NCI-H510A (cell line): Measurements from ENCODE around the gene SMG5.
A peak's percentile ranks its signal among the peaks of the same experiment; 100 is the strongest.

Experiments
- DNase-seq: peaks from one replicate; lab custom pipeline; 2025; lab: John Stamatoyannopoulos, UW

The SMG5 gene

DNA sequence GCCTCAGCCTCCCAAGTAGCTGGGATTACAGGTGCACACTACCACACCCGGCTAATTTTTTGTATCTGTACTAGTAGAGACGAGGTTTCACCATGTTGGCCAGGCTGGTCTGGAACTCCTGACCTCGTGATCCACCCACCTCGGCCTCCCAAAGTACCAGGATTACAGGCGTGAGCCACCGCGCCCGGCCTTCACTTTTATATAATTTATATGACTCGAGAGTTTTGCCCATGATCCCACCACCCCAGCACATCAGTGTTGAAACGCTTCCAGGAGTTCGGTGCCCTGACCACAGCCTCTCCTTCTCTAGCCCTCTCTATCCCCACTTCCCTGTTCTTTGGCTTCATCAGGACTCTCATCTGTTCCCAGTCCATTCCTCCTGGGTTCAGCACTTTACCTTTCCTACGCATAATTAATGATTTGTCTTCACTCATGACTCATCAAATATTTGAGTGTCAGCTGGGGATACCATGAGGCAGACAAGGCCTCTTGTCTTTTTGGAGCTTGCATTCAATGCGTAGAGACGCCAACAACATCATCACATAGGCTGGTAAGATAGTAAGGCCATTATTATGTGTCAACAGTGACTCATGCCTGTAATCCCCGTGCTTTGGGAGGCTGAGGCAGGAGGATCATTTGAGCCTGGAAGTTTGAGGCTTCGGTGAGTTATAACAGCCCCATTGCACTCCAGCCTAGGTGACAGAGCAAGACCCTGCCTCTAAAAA, 68.4 kb downstream of the SMG5 start:
- no peak for DNase-seq

DNA sequence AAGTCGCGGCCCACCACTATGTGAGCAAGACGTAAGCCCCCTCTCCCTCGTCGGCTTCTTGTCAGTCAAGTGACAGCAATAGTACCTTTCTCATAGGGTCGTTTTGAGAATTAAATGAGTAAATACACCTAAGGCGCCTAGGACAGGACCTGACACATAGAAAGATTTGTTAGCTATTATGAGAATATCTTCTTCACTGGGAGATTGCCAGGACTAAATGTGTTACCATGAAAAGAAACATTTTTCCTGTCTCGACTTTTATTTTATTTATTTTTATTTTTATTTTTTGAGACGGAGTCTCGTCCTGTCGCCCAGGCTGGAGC, 69.0 kb downstream of the SMG5 start:
- no peak for DNase-seq

DNA sequence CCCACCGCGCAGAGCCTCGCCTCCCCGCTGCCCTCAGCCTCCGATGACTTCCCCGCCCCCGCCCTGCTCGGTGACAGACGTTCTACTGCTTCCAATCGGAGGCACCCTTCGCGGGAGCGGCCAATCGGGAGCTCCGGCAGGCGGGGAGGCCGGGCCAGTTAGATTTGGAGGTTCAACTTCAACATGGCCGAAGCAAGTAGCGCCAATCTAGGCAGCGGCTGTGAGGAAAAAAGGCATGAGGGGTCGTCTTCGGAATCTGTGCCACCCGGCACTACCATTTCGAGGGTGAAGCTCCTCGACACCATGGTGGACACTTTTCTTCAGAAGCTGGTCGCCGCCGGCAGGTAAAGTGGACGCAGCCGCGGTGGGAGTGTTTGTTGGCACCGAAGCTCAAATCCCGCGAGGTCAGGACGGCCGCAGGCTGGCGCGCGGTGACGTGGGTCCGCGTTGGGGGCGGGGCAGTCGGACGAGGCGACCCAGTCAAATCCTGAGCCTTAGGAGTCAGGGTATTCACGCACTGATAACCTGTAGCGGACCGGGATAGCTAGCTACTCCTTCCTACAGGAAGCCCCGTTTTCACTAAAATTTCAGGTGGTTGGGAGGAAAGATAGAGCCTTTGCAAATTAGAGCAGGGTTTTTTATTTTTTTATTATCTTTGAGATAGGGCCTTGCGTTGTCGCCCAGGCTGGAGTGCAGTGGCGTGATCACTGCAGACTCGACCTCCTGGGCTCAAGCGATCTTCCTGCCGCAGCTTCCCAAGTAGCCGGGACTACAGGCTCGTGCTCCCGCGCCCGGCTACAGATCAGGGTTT, 69.6 kb downstream of the SMG5 start, which contains the start of gene PMF1:
TSS of gene PMF1 (plus strand) at position 175 of the 811 bp plus-strand sequence. CDS start at position 184, 9 bp downstream.
- DNase-seq = peak; percentile 97

DNA sequence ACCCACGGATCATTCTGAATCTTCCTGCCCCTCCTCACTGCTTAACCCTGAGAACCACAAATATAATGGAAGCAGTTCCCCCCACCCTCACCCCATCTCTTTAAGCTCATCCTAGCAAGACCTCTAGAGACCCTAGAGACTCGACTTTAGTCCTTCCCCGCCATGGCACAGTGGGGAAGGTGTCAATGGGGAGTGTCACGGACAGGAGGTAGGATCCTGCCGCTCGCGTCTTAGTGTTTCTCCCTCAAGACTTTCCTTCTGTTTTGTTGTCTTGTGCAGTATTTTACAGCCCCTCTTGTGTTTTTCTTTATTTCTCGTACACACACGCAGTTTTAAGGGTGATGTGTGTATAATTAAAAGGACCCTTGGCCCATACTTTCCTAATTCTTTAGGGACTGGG, 70.5 kb downstream of the SMG5 start:
- no peak for DNase-seq

DNA sequence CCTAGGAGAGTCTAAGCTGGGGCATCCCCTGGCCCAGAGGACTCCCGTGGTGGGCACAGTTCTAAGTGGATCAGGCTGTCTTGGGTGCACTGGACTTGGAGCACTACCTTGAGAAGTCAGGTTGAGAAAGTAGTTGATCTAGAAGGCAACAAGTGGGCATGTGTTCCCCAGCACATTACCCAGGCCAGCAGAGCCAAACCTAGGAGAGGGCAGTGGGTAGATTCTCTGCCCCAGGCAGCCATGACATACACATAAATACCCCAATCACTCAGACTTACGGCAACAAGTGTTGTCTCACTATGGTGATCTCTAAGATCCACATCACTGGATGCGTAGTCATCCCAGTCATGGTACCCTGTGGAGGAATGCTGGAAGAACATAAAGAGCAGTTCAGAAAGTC, 71.4 kb downstream of the SMG5 start:
- DNase-seq = no peak

DNA sequence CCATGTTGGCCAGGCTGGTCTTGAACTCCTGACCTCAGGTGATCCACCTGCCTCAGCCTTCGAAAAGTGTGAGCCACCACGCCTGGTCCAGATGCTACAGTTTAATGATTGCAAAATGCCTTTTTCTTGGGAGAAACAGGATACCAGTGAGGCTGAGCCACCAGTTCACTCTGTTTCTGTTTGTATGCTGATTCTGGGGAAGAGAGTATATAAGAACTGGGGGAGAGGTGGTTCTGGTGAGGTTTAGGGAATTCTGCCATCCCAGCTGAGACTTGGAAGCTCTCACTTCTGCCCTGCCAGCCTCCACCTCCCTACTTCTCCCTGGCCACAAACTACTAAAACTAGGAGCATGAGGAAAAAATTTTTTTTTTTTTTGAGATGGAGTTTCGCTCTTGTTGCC, 77.9 kb downstream of the SMG5 start:
- DNase-seq = no peak

DNA sequence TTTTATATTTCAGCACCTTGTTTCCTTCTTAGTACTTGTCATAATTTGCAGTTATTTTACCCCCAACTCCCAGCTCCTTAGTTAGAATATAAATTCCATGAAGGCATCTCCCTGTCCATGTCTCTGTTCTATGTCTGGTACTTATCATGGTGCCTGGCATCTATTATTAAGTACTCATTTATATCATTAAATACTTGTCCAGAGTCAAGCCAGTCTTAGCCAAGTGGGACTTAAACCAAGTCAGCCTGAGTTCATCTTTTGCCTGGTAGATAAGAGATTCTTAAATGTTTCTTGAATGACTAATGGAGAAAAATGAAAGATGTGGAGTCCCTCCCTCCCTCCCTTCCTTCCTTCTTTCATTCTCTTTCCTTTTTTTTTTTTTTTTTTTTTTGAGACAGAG, 79.3 kb downstream of the SMG5 start:
- DNase-seq = no peak

DNA sequence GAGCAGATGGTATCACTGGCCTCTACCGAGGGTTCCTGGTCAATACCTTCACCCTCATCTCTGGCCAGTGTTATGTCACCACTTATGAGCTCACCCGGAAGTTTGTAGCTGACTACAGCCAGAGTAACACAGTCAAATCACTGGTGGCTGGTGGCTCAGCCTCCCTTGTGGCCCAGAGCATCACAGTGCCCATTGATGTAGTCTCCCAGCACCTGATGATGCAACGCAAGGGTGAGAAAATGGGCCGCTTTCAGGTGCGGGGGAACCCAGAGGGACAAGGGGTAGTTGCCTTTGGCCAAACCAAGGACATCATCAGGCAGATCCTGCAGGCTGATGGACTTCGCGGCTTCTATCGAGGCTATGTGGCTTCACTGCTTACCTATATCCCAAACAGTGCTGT, 82.6 kb downstream of the SMG5 start:
- no peak for DNase-seq
